Stimulated activated CD4-positive, alpha-beta T cell treated with anti-CD3 and anti-CD28 coated beads, Interleukin-1b, Interleukin-23, amount 100 ng/mL, for 48 hours (primary cell): ENCODE measurements around the gene ERBB4.

Experiments
- DNase-seq: peaks from one replicate; pipeline ENCODE4 v3.0.0-alpha.2; 2020

ERBB4 gene

GRCh38 chr2:211875488-211875887 is 663.1 kb downstream of the ERBB4 start:
- no peak for DNase-seq

GRCh38 chr2:211868996-211869533 is 669.5 kb downstream of the ERBB4 start:
- no peak for DNase-seq

GRCh38 chr2:211867845-211868451 is 670.7 kb downstream of the ERBB4 start:
- no peak for DNase-seq

GRCh38 chr2:211864328-211864727 is 674.3 kb downstream of the ERBB4 start:
- DNase-seq, result no peak

GRCh38 chr2:211860224-211860623 is 678.4 kb downstream of the ERBB4 start:
- no peak for DNase-seq

- no peak for DNase-seq
Observed at GRCh38 chr2:211854832-211855231, 683.8 kb downstream of the ERBB4 start.

GRCh38 chr2:211846714-211847113 is 691.9 kb downstream of the ERBB4 start:
- no peak for DNase-seq

GRCh38 chr2:211846036-211846400 is 692.6 kb downstream of the ERBB4 start:
- DNase-seq, result no peak

GRCh38 chr2:211845338-211846035 is 693.1 kb downstream of the ERBB4 start:
- no peak for DNase-seq

- DNase-seq, result no peak
Observed at GRCh38 chr2:211837706-211838105, 700.9 kb downstream of the ERBB4 start.

GRCh38 chr2:211837206-211837605 is 701.4 kb downstream of the ERBB4 start:
- no peak for DNase-seq

GRCh38 chr2:211836409-211836808 is 702.2 kb downstream of the ERBB4 start:
- DNase-seq, result no peak

- no peak for DNase-seq
Observed at GRCh38 chr2:211835695-211836094, 702.9 kb downstream of the ERBB4 start.

GRCh38 chr2:211833582-211834279 is 704.9 kb downstream of the ERBB4 start:
- no peak for DNase-seq

- DNase-seq, result no peak
Observed at GRCh38 chr2:211829725-211830124, 708.9 kb downstream of the ERBB4 start.

GRCh38 chr2:211823886-211824479 is 714.6 kb downstream of the ERBB4 start:
- no peak for DNase-seq

GRCh38 chr2:211822686-211823335 is 715.8 kb downstream of the ERBB4 start:
- no peak for DNase-seq

GRCh38 chr2:211816754-211817153 is 721.8 kb downstream of the ERBB4 start:
- no peak for DNase-seq

- DNase-seq, result no peak
Observed at GRCh38 chr2:211812587-211812986, 726.0 kb downstream of the ERBB4 start.

- DNase-seq, result no peak
Observed at GRCh38 chr2:211802666-211803065, 735.9 kb downstream of the ERBB4 start.

GRCh38 chr2:211800001-211800400 is 738.6 kb downstream of the ERBB4 start:
- no peak for DNase-seq

- DNase-seq, result no peak
Observed at GRCh38 chr2:211798868-211799267, 739.7 kb downstream of the ERBB4 start.

GRCh38 chr2:211793690-211794089 is 744.9 kb downstream of the ERBB4 start:
- no peak for DNase-seq
